Neural cell (in vitro differentiated cells): ENCODE results near the gene LTBP1.

Experiments used
- CTCF ChIP-seq: fragments of 450-650 bp; IDR thresholded peaks from 2 replicates; pipeline ENCODE4 v1.5.1; 2014; ENCODE audit warnings: antibody characterized with exemption, mild to moderate bottlenecking, moderate library complexity; ENCODE audit not compliant: poor library complexity, severe bottlenecking
- EP300 ChIP-seq: fragments of 450-650 bp; conservative IDR thresholded peaks from 2 replicates; pipeline ENCODE4 v1.6.1; 2014; ENCODE audit warnings: antibody characterized with exemption, mild to moderate bottlenecking, moderate library complexity; ENCODE audit not compliant: poor library complexity, severe bottlenecking
- EZH2 ChIP-seq: fragments of 200-600, 300-800 bp; shearing (Covaris generic), sonication (generic); IDR thresholded peaks from 2 replicates; pipeline ENCODE4 v1.6.1; 2014; ENCODE audit warnings: antibody characterized with exemption, low read length, borderline replicate concordance, mild to moderate bottlenecking; ENCODE audit not compliant: insufficient read depth, poor library complexity, severe bottlenecking
- MXI1 ChIP-seq: fragments of 450-650 bp; conservative IDR thresholded peaks from 2 replicates; pipeline ENCODE4 v1.6.1; 2014; ENCODE audit warnings: antibody characterized with exemption, mild to moderate bottlenecking; ENCODE audit not compliant: poor library complexity, severe bottlenecking
- POLR2AphosphoS5 ChIP-seq: IDR thresholded peaks from 2 replicates; pipeline ENCODE4 v1.6.1; 2012
- RAD21 ChIP-seq: fragments of 450-650 bp; conservative IDR thresholded peaks from 2 replicates; pipeline ENCODE4 v1.6.1; 2014; ENCODE audit warnings: antibody characterized with exemption, mild to moderate bottlenecking, moderate library complexity
- REST ChIP-seq: IDR thresholded peaks from 2 replicates; pipeline ENCODE4 v1.6.1; 2012; ENCODE audit warnings: borderline replicate concordance
- TAF1 ChIP-seq: IDR thresholded peaks from 2 replicates; pipeline ENCODE4 v1.6.1; 2012; ENCODE audit warnings: low read depth

DNA sequence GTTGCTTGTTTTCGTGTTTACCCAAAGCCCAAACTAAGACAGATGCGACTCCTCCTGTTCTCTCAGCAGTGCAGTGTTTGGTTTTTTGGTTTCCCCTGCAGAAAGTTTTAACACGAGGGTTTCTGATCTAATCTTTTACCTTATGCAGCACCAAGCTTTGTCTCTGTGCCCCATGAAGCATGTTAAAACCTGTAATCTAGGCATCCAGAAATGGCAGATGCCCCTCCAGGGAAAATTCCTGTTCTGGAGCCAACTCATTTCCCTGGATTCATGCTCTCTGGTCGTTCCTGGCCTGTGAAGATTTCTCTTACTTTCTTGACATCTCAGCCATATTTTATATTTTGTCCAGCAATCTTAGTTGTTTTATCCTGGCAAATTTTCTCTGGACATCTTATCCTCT, 91.5 kb downstream of the LTBP1 start:
- TF ChIP-seq EP300 (no peak), CTCF (no peak), REST (no peak), TAF1 (no peak), RAD21 (no peak), POLR2AphosphoS5 (no peak), EZH2 (no peak), MXI1 (no peak)
